ENCODE data around the gene ERCC3. TPM values are rescaled to one million over a fixed set of nuclear protein-coding genes. Genes with fewer than 3 reads are reported as not detected.

The ERCC3 gene
- total RNA-seq, 1 donor: 47.1 TPM

GRCh38 chr2:127324635-127325034, 30.7 kb upstream of the ERCC3 start:
- H3K4me3 ChIP-seq (ENCODE audit: low read depth, low read length): no peak overlapping the region
- peak; percentile 65 for TF ChIP-seq CTCF (IDR thresholded peaks at IDR 0.05; ENCODE audit: insufficient read depth, low read depth, low read length)
- DNase-seq (ENCODE audit: low read depth): peak; percentile 70

GRCh38 chr2:127321303-127321702, 27.4 kb upstream of the ERCC3 start:
- H3K4me3 ChIP-seq (ENCODE audit: low read depth, low read length): no peak overlapping the region
- no peak for TF ChIP-seq CTCF (IDR thresholded peaks at IDR 0.05; ENCODE audit: insufficient read depth, low read depth, low read length)
- peak; percentile 38 for DNase-seq (ENCODE audit: low read depth)

- DNase-seq (ENCODE audit: low read depth): peak; percentile 12
- H3K4me3 ChIP-seq (ENCODE audit: low read depth, low read length): no peak overlapping the region
- TF ChIP-seq CTCF (IDR thresholded peaks at IDR 0.05; ENCODE audit: insufficient read depth, low read depth, low read length): no peak
Observed at GRCh38 chr2:127320586-127321275, 26.8 kb upstream of the ERCC3 start.

GRCh38 chr2:127320067-127320466, 26.1 kb upstream of the ERCC3 start:
- no peak for DNase-seq (ENCODE audit: low read depth)
- no peak overlapping the region for H3K4me3 ChIP-seq (ENCODE audit: low read depth, low read length)
- TF ChIP-seq CTCF (IDR thresholded peaks at IDR 0.05; ENCODE audit: insufficient read depth, low read depth, low read length): no peak

GRCh38 chr2:127314193-127314988, 20.4 kb upstream of the ERCC3 start:
- no peak for TF ChIP-seq CTCF (IDR thresholded peaks at IDR 0.05; ENCODE audit: insufficient read depth, low read depth, low read length)
- no peak overlapping the region for H3K4me3 ChIP-seq (ENCODE audit: low read depth, low read length)
- no peak for DNase-seq (ENCODE audit: low read depth)

- TF ChIP-seq CTCF (IDR thresholded peaks at IDR 0.05; ENCODE audit: insufficient read depth, low read depth, low read length): no peak
- DNase-seq (ENCODE audit: low read depth): no peak
- H3K4me3 ChIP-seq (ENCODE audit: low read depth, low read length): no peak overlapping the region
Observed at GRCh38 chr2:127313406-127313805, 19.5 kb upstream of the ERCC3 start.

All from fibroblast of villous mesenchyme (primary cell).